HepG2 (cell line): ENCODE data around the gene GRK4. TPM values are rescaled to one million over a fixed set of nuclear protein-coding genes. Genes with fewer than 3 reads are reported as not detected.

Experiments used
- AGO1 ChIP-seq: fragments of 200-400 bp; formaldehyde crosslinking; IDR thresholded peaks from 2 replicates; pipeline ENCODE4 v1.6.1; 2017; ENCODE audit warnings: mild to moderate bottlenecking, low read depth, low read length, moderate library complexity; ENCODE audit not compliant: poor library complexity, severe bottlenecking
- AKAP8 ChIP-seq: sonication (generic); formaldehyde crosslinking; IDR thresholded peaks from 2 replicates; pipeline ENCODE4 v1.5.1; 2020; ENCODE audit warnings: mild to moderate bottlenecking, missing genetic modification reagents
- ASH2L ChIP-seq: fragments of 300-600, 200-600 bp; sonication (generic); IDR thresholded peaks from 2 replicates; pipeline ENCODE4 v1.7.0; 2017; ENCODE audit warnings: low read depth, mild to moderate bottlenecking, moderate library complexity, mixed read lengths, low read length; ENCODE audit not compliant: insufficient read length
- CENPT ChIP-seq: sonication (generic); formaldehyde crosslinking; IDR thresholded peaks from 2 replicates; pipeline ENCODE4 v1.8.0; 2022; ENCODE audit warnings: low read depth, mild to moderate bottlenecking, moderate library complexity, missing genetic modification reagents
- CHD4 ChIP-seq: fragments of 200-600 bp; sonication (generic); IDR thresholded peaks from 2 replicates; pipeline ENCODE4 v1.7.0; 2017; ENCODE audit warnings: mild to moderate bottlenecking, low read length, borderline replicate concordance
- ELF4 ChIP-seq: sonication (generic); formaldehyde crosslinking; IDR thresholded peaks from 2 replicates; pipeline ENCODE4 v1.5.0; 2020; ENCODE audit warnings: missing genetic modification reagents, mild to moderate bottlenecking, moderate library complexity, borderline replicate concordance
- FOSL2 ChIP-seq: sonication (generic); formaldehyde crosslinking; IDR thresholded peaks from 2 replicates; pipeline ENCODE4 v1.4.0; 2020; ENCODE audit warnings: missing genetic modification reagents
- FOXO4 ChIP-seq: sonication (generic); formaldehyde crosslinking; conservative IDR thresholded peaks from 2 replicates; pipeline ENCODE4 v1.8.1; 2023; ENCODE audit warnings: missing genetic modification reagents
- HMGA1 ChIP-seq: sonication (generic); formaldehyde crosslinking; conservative IDR thresholded peaks from 2 replicates; pipeline ENCODE4 v1.4.0; 2020; ENCODE audit warnings: missing genetic modification reagents
- IKZF5 ChIP-seq: IDR thresholded peaks from 2 replicates; pipeline ENCODE4 v1.6.1; 2018; ENCODE audit warnings: missing genetic modification reagents, mild to moderate bottlenecking, missing compliant biosample characterization
- MATR3 ChIP-seq: sonication (generic); formaldehyde crosslinking; IDR thresholded peaks from 2 replicates; pipeline ENCODE4 v1.4.0; 2020; ENCODE audit warnings: missing genetic modification reagents
- MXD1 ChIP-seq: sonication (generic); formaldehyde crosslinking; IDR thresholded peaks from 2 replicates; pipeline ENCODE4 v1.4.0; 2020; ENCODE audit warnings: mild to moderate bottlenecking, missing genetic modification reagents
- NFYB ChIP-seq: sonication (generic); formaldehyde crosslinking; IDR thresholded peaks from 2 replicates; pipeline ENCODE4 v1.4.0; 2020; ENCODE audit warnings: missing genetic modification reagents
- NFYC ChIP-seq: IDR thresholded peaks from 2 replicates; pipeline ENCODE4 v1.6.1; 2016; ENCODE audit warnings: missing genetic modification reagents, missing compliant biosample characterization
- PCBP1 ChIP-seq: fragments of 200-400 bp; formaldehyde crosslinking; IDR thresholded peaks from 2 replicates; pipeline ENCODE4 v1.6.1; 2017; ENCODE audit warnings: mild to moderate bottlenecking, low read depth, low read length, borderline replicate concordance
- SP4 ChIP-seq: sonication (generic); formaldehyde crosslinking; IDR thresholded peaks from 2 replicates; pipeline ENCODE4 v1.8.1; 2023; ENCODE audit warnings: mild to moderate bottlenecking, missing genetic modification reagents
- SSRP1 ChIP-seq: IDR thresholded peaks from 2 replicates; pipeline ENCODE4 v1.6.1; 2016; ENCODE audit warnings: control low read depth
- TAF15 ChIP-seq: fragments of 200-400 bp; formaldehyde crosslinking; IDR thresholded peaks from one replicate; pipeline ENCODE4 v1.6.1; 2018; ENCODE audit warnings: mild to moderate bottlenecking, low read depth, low read length; ENCODE audit not compliant: poor library complexity, severe bottlenecking
- TOE1 ChIP-seq: sonication (generic); formaldehyde crosslinking; IDR thresholded peaks from 2 replicates; pipeline ENCODE4 v1.4.0; 2020; ENCODE audit warnings: mild to moderate bottlenecking, missing genetic modification reagents
- YEATS4 ChIP-seq: sonication (generic); formaldehyde crosslinking; IDR thresholded peaks from 2 replicates; pipeline ENCODE4 v1.4.0; 2020; ENCODE audit warnings: missing genetic modification reagents, borderline replicate concordance
- ZBTB1 ChIP-seq: sonication (generic); formaldehyde crosslinking; IDR thresholded peaks from 2 replicates; pipeline ENCODE4 v1.4.0; 2020; ENCODE audit warnings: missing genetic modification reagents, borderline replicate concordance
- ZEB1 ChIP-seq: IDR thresholded peaks from 2 replicates; pipeline ENCODE4 v1.6.1; 2012; ENCODE audit warnings: mild to moderate bottlenecking, low read depth, inconsistent platforms; ENCODE audit not compliant: insufficient replicate concordance
- ZNF484 ChIP-seq: sonication (generic); formaldehyde crosslinking; IDR thresholded peaks from 2 replicates; pipeline ENCODE4 v1.5.1; 2020; ENCODE audit warnings: mild to moderate bottlenecking, low read depth, missing genetic modification reagents, borderline replicate concordance
- ZNF75D ChIP-seq: sonication (generic); formaldehyde crosslinking; IDR thresholded peaks from 2 replicates; pipeline ENCODE4 v1.8.1; 2023; ENCODE audit warnings: missing genetic modification reagents, mild to moderate bottlenecking, borderline replicate concordance
- ZNF780A ChIP-seq: sonication (generic); formaldehyde crosslinking; IDR thresholded peaks from 2 replicates; pipeline ENCODE4 v1.8.0; 2022; ENCODE audit warnings: mild to moderate bottlenecking, missing genetic modification reagents, moderate library complexity
- ZSCAN20 ChIP-seq: sonication (generic); formaldehyde crosslinking; IDR thresholded peaks from 2 replicates; pipeline ENCODE4 v1.4.0; 2020; ENCODE audit warnings: missing genetic modification reagents, mild to moderate bottlenecking, borderline replicate concordance
- polyA plus RNA-seq, 8 experiments: library from polyadenylated mRNA; depleted of rRNA in 3 of 8; stranded (reverse) in 7 of 8; unstranded in 1 of 8; fragments of >200 nt; fragmentation: Illumina TruSeq in 4 of 8; extraction: Trizol in 4 of 8; gene quantifications; 2 replicates each; pipeline versions ENCODE4 v1.2.1 to v1.2.3, GENCODE V29; 2011 to 2016; ENCODE audit warnings: low read depth in 4 of 8, missing spikeins in 1 of 8, mixed read lengths in 1 of 8; ENCODE audit not compliant: insufficient read depth in 1 of 8
- total RNA-seq, 5 experiments: library from RNA; depleted of rRNA; stranded (reverse); fragments of >200 nt; fragmentation: Illumina TruSeq; extraction: Trizol; gene quantifications; 2 replicates each; pipeline ENCODE4 v1.2.3, GENCODE V29; 2016; ENCODE audit warnings: low read depth in 1 of 5

The GRK4 gene
- total and polyA plus RNA-seq, 2 of the 13 experiments (the other 11 are each of a cell fraction or from before 2014, with no cell fraction given) = 1.8 to 2.0 TPM

GRCh38 chr4:2934813-2935761 is 28.3 kb upstream of the GRK4 start (continued):
- no peak for TF ChIP-seq CENPT (CRISPR knock-in tag)
- peak; percentile 93 for TF ChIP-seq SP4
- TF ChIP-seq ZSCAN20 (CRISPR knock-in tag) = no peak
- peak; percentile 56 for TF ChIP-seq ASH2L
- TF ChIP-seq NFYB (CRISPR knock-in tag) = no peak
- TF ChIP-seq ZEB1 = no peak
- no peak for TF ChIP-seq ZNF780A (CRISPR knock-in tag)
- no peak for TF ChIP-seq FOSL2 (CRISPR knock-in tag)
- TF ChIP-seq FOXO4 = no peak
- no peak for TF ChIP-seq SSRP1 (CRISPR knock-in tag)
- no peak for TF ChIP-seq PCBP1
- no peak for TF ChIP-seq ZNF484
- no peak for TF ChIP-seq NFYC
- no peak for TF ChIP-seq ZNF75D (CRISPR knock-in tag)
- no peak for TF ChIP-seq CHD4
- no peak for TF ChIP-seq IKZF5
- TF ChIP-seq MATR3 (CRISPR knock-in tag) = no peak
- TF ChIP-seq TAF15 = no peak
- TF ChIP-seq ELF4 (CRISPR knock-in tag) = 0 out of 2 replicates have a peak, but pooled peaks have one; percentile 42
- 0 out of 2 replicates have a peak, but pooled peaks have one; percentile 61 for TF ChIP-seq AKAP8 (CRISPR knock-in tag)
- TF ChIP-seq TOE1 (CRISPR knock-in tag) = no peak
- peak; percentile 74; the same call in 1 of the 2 replicates for TF ChIP-seq YEATS4 (CRISPR knock-in tag)
- TF ChIP-seq AGO1 = no peak
- no peak for TF ChIP-seq HMGA1 (CRISPR knock-in tag)
- no peak for TF ChIP-seq ZBTB1 (CRISPR knock-in tag)
- TF ChIP-seq MXD1 (CRISPR knock-in tag) = peak; percentile 88
